CD4-positive, alpha-beta T cell treated with Interleukin-10 for 1 hour (primary cell): ENCODE results near the gene RAPGEF4.

Experiments used
- DNase-seq: peaks from one replicate; pipeline ENCODE4 v3.0.0-alpha.2; 2020

Gene RAPGEF4

GRCh38 chr2:172917716-172918115, 182.1 kb downstream of the RAPGEF4 start:
- no peak for DNase-seq

DNA sequence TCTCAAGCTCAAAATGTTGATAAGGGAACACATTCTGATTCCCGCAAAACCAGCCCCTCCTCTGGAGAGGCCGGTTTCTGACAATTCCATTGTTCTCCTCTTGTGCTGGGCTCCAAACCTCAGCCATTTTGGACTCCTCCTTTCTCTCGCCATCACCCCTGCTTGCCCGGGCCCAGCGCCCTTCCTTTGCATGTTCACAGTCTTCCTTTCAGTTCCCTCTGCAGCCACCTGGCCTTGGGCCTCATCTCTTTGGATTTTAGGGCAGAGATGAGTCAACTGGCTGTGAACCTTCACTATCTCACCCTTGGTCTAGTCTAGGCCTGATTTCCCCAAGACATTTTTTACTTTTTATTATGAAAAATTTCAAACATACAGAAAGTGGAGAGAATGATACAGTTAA, 184.1 kb downstream of the RAPGEF4 start:
- DNase-seq: no peak

DNA sequence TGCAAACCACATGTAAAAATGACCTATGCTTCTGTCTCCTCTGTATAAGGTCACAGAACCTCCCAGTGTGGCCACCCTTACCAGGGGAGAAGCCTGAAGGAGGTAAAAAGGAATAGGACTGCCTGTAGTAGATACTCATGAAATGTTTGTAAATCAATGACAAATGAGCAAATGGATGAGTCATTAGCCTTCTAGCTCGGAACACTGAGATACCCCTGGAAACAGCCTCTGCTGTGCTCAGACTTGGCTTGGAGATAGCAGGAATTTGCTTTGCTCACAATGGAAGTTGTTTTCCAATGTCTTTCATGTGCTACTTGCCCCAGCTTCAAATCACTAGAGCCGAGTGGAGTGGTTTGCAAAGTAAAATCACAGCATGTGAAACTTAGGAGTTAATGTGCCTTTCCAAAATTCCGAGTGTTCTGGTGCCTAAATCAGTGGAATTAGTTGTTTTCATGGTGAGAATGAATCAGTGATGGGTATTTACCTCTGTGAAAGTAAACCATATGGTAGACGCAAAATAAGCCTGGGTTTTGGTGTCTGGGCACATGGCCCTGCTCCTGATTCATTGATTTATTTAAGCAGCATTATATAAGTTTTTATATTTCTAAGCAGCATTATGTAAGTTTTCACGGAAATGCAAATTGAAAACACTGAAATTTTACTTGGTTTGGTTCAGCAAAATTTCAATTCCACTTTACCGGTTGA, 186.0 kb downstream of the RAPGEF4 start:
- DNase-seq: no peak

DNA sequence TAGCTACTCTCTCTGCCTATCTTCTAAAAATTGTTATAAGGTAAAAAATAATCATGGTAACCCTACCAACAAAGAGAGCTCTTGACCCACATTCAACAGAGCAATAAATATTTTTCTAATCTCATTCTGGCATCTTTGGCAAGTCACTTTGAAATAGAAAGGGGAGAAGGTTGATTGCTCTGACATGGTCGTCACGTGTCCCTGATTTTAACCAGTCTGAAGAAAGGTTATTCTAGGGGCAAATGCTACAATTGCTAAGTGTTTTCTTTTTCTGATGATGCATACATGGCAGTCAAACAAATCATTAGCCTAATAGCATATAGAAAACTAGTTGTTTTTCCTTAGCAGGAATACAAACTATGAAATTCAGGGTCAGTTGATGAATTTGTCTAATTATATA, 186.7 kb downstream of the RAPGEF4 start:
- DNase-seq: no peak

GRCh38 chr2:172922815-172923214, 187.2 kb downstream of the RAPGEF4 start:
- no peak for DNase-seq

- no peak for DNase-seq
These were observed 188.5 kb downstream of the RAPGEF4 start for GRCh38 chr2:172924097-172924660.

GRCh38 chr2:172925600-172925999, 190.0 kb downstream of the RAPGEF4 start:
- no peak for DNase-seq

DNA sequence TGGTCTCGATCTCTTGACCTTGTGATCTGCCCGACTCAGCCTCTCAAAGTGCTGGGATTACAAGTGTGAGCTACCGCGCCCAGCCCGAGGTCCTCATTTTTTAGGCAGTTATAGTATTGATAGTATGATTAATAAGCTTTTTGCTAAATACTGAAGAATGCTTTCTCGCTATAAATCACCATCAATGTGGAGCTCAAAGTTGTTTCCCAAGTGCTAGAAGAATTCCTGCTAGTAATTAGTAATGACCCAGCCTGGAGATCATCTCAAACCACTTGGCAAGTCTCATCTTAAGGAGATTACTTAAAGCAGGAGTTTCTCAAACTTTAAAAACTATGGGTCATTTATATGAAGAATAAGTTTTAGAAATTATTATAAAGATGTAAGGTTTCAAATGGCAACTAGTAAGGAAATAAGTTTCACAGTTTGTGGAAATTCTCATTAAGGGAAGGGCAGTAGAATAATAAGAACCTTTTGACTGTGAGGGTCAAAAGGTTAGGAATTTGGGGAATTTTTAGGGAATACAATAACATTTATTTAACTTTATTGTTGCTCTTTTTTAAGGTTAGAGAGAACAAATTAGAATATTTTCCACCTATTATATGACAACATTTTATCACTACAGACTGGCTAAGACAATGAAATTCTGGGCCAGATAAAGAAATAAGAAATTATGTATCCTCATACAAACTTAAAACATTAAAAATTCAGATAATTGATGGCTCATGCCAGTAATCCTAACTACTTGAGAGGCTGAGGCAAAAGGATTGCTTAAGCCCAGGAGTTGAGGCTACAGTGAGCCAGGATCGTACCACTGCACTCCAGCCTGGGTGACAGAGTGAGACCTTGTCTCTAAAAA, 191.4 kb downstream of the RAPGEF4 start:
- DNase-seq: no peak

DNA sequence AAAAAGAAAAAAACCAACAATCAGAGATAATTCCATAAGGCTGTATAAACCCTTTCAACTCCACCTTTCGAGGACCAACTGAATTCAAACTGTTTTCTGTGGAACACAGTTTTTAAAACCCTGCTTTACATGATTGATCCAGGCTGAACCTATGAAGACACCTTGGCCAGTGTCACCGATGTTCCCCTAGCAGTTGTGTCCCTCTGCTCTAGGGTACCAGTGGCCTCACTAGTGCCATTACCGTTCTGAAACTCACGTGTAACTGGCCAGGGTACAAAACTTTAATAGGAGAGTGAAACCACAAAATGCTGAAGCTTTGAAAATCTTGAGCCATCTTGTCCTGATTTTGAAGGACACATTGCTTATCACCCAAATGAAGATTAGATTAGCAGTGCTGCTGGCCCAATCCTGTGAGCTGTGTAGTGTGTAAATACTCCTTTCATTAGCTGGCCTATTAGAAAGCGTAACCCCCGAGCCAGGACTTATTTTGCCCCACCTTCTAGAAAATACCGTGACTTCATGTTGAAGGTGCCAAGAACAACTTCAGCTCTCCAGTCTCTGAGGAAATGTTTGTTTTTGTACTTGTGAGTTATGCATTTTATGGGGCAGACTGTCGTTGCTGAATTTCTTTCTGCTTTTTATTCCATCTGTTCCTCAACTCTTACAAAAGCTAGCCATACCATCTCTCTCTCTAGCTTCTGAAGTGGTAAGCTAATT, 192.2 kb downstream of the RAPGEF4 start:
- DNase-seq: no peak

GRCh38 chr2:172928756-172929155, 193.1 kb downstream of the RAPGEF4 start:
- no peak for DNase-seq

DNA sequence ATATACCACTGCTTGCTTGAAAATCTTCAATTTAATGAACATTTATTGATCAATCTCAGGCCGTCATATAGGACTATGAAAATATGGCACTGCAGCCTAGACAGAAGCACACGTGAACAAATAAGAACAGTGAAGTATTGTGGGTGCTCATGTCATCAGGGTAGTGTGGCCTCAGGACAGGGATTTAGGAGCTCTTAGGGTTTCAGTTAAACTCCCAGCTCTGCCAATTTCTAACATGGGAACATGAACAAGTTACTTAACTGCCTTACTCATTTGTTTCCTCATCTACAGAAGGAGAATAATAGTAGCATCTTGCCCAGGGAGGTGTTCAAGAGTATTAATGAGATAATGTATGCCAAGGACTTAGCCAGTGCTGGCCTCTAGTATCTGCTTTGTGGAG, 194.0 kb downstream of the RAPGEF4 start:
- DNase-seq: no peak

- no peak for DNase-seq
These were observed 195.2 kb downstream of the RAPGEF4 start for GRCh38 chr2:172930871-172931255.

DNA sequence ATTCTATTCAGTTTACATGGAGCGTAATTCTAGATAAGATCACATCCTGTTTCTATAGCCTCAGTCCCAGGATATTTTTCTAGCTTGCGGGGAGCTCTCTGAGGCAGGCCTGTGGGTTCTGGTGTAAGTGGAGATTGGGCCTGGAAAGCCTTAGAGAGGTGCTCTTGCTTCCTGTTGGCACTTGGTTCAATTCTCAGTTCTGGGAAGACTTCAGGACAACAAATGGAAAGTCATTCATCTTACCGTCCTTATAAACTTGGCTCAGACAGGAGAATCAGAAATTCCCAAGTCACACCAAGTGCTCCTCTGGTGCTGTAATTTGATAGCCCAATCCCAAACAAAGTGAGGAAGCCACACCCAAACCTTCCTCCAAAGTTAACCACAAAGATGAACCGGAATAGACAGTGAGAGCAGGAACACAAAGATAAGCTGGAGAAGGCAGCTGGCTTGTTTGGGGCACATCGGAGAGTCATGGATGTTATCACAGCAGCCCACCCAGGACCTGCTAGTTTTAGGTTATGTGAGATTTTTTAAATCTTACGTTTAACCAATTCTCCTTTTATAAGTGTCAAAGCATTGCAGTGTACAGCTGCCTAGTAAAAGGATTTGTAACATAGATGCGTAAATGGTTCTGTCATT, 195.7 kb downstream of the RAPGEF4 start:
- DNase-seq: no peak

GRCh38 chr2:172931918-172932520, 196.4 kb downstream of the RAPGEF4 start:
- DNase-seq: peak; percentile 48

- no peak for DNase-seq
These were observed 202.5 kb downstream of the RAPGEF4 start for GRCh38 chr2:172937884-172938712.

DNA sequence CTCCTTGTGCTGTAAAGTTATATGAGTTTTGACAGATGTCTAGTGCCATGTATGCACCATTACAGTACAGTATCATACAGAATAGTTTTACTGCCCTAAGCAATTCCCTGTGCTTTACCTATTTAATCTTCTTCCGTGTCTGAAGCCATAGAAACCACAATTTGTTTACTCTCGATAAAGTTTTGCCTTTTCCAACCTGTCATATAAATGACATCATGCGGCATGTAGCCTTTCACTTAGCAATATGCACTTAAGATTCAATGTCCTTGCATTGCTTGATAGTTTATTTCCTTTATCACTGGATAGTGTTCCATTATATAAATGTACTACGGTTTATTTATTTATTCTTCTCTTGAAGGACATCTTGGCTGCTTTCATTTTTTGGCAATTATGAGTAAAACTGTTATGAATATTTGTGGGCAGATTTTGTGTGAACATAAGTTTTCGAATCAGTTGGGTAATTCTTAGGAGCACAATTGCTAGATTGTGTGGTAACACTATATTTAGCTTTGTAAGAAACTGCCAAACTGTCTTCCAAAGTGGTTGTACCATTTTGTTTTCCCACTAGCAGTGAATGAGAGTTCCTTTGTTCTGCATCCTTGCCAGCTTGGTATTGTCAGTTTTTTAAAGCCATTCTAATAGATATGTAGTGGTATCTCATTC, 203.2 kb downstream of the RAPGEF4 start:
- no peak for DNase-seq

- DNase-seq: no peak
These were observed 207.9 kb downstream of the RAPGEF4 start for GRCh38 chr2:172943539-172943938.

DNA sequence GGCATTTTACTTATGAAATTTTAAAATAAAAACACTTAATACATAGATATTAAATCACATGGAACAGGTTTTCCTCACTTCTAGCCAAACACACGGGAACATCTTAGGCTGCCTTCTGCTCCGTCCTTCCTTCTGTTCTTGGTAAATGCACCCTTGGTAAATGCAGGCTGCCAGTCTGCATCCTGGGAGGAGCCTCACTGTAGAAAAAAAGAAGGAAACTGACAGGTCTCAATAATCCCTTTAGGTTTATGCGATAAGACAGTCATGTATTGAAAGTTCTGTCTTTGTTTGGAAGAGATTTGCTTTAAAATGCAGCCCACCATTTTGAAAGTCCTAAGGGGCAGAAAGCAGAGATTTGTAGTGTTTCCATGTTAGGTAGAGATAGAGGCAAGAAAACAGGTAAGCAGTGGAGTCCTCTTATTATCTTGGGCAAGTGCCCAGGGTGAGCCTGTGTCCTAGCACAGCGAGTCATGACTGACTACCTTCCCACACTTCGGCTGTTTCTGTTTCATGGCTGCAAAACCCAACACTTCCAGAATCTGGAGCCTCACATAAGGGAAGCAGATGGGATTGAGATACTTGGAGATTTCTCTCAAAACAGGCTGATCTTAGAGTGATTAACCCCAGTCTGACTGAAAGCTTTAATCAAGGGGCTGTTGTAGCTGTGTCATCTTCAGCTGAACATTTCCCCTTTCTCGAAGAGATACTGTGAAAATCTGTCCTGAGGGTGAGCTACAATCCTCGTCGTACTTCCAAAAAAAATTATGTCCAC, 208.6 kb downstream of the RAPGEF4 start:
- DNase-seq: no peak

GRCh38 chr2:172944794-172945509, 209.3 kb downstream of the RAPGEF4 start:
- DNase-seq: no peak

- DNase-seq: no peak
These were observed 209.8 kb downstream of the RAPGEF4 start for GRCh38 chr2:172945510-172945850.
